Endometrial microvascular endothelial cells (primary cell): ENCODE measurements around the gene SLIT3. TPM values are rescaled to one million over a fixed set of nuclear protein-coding genes. Genes with fewer than 3 reads are reported as not detected.

Source experiments
- in situ Hi-C: cut with HindIII; loops from 2 replicates; pipeline ENCODE4 v1.10.0; 2017; ENCODE audit warnings: low sequenced_read_pairs, low pct_unique_long_range_greater_than_20kb; ENCODE audit errors: inconsistent ontology term
- total RNA-seq: library from RNA; depleted of rRNA; stranded (reverse); fragments of >200 nt; gene quantifications from one replicate; pipeline ENCODE4 v1.2.3, GENCODE V29; 2015; ENCODE audit errors: inconsistent ontology term

Gene SLIT3
- total RNA-seq, 1 donor from 2014 or later, result under 0.01 TPM

GRCh38 chr5:168714046-168714445, 586.9 kb downstream of the SLIT3 start:
- in situ Hi-C loops, result no loop called here

- in situ Hi-C loops, result no loop called here
These were observed 587.9 kb downstream of the SLIT3 start for GRCh38 chr5:168713051-168713450.

- in situ Hi-C loops, result no loop called here
These were observed 588.5 kb downstream of the SLIT3 start for GRCh38 chr5:168712280-168712924.

- in situ Hi-C loops, result no loop called here
These were observed 590.2 kb downstream of the SLIT3 start for GRCh38 chr5:168710706-168711105.

- in situ Hi-C loops, result no loop called here
These were observed 592.9 kb downstream of the SLIT3 start for GRCh38 chr5:168707716-168708695.

GRCh38 chr5:168706655-168707069, 594.3 kb downstream of the SLIT3 start:
- in situ Hi-C loops, result no loop called here

GRCh38 chr5:168705321-168705720, 595.6 kb downstream of the SLIT3 start:
- in situ Hi-C loops, result no loop called here

- in situ Hi-C loops, result no loop called here
These were observed 598.4 kb downstream of the SLIT3 start for GRCh38 chr5:168702511-168702910.

GRCh38 chr5:168701641-168702040, 599.3 kb downstream of the SLIT3 start:
- in situ Hi-C loops, result no loop called here

GRCh38 chr5:168699002-168699401, 601.9 kb downstream of the SLIT3 start:
- in situ Hi-C loops, result no loop called here

- in situ Hi-C loops, result no loop called here
These were observed 603.8 kb downstream of the SLIT3 start for GRCh38 chr5:168697034-168697720.

- in situ Hi-C loops, result no loop called here
These were observed 604.3 kb downstream of the SLIT3 start for GRCh38 chr5:168696611-168697010.

- in situ Hi-C loops, result no loop called here
These were observed 605.6 kb downstream of the SLIT3 start for GRCh38 chr5:168695301-168695835.

GRCh38 chr5:168694289-168694688, 606.6 kb downstream of the SLIT3 start:
- in situ Hi-C loops, result no loop called here

GRCh38 chr5:168693883-168694282, 607.1 kb downstream of the SLIT3 start:
- in situ Hi-C loops, result no loop called here

GRCh38 chr5:168693297-168693696, 607.6 kb downstream of the SLIT3 start:
- in situ Hi-C loops, result no loop called here

GRCh38 chr5:168691891-168692290, 609.0 kb downstream of the SLIT3 start:
- in situ Hi-C loops, result no loop called here

- in situ Hi-C loops, result no loop called here
These were observed 611.7 kb downstream of the SLIT3 start for GRCh38 chr5:168689260-168689659.

- in situ Hi-C loops, result no loop called here
These were observed 614.1 kb downstream of the SLIT3 start for GRCh38 chr5:168686837-168687236.
